ENCODE results near the gene THADA.
"Not testable (repeated sequence)": the region's sequence is repeated elsewhere in the genome, so short reads cannot be mapped to it uniquely, and the experiment has no call there.

THADA gene

GRCh38 chr2:43405829-43406228 lies 190.0 kb downstream of the THADA start:
- no peak for DNase-seq

- no peak for DNase-seq
These were observed 193.3 kb downstream of the THADA start for GRCh38 chr2:43402452-43402937.

GRCh38 chr2:43402002-43402401 lies 193.8 kb downstream of the THADA start:
- no peak for DNase-seq

- no peak for DNase-seq
These were observed 195.3 kb downstream of the THADA start for GRCh38 chr2:43400508-43400907.

GRCh38 chr2:43399515-43400264 lies 196.1 kb downstream of the THADA start:
- no peak for DNase-seq

GRCh38 chr2:43399098-43399497 lies 196.7 kb downstream of the THADA start:
- DNase-seq = no peak

- no peak for DNase-seq
These were observed 198.0 kb downstream of the THADA start for GRCh38 chr2:43397821-43398220.

GRCh38 chr2:43397411-43397810 lies 198.4 kb downstream of the THADA start:
- no peak for DNase-seq

- DNase-seq = not testable (repeated sequence)
These were observed 199.5 kb downstream of the THADA start for GRCh38 chr2:43396344-43396743.

GRCh38 chr2:43393918-43394317 lies 201.9 kb downstream of the THADA start:
- no peak for DNase-seq

- no peak for DNase-seq
These were observed 204.0 kb downstream of the THADA start for GRCh38 chr2:43391878-43392215.

- DNase-seq = no peak
These were observed 204.5 kb downstream of the THADA start for GRCh38 chr2:43391201-43391877.

- DNase-seq = no peak
These were observed 206.0 kb downstream of the THADA start for GRCh38 chr2:43389581-43390466.

GRCh38 chr2:43388371-43388770 lies 207.5 kb downstream of the THADA start:
- no peak for DNase-seq

- DNase-seq = no peak
These were observed 208.5 kb downstream of the THADA start for GRCh38 chr2:43387092-43388062.

GRCh38 chr2:43386679-43387078 lies 209.2 kb downstream of the THADA start:
- not testable (repeated sequence) for DNase-seq

- DNase-seq = no peak
These were observed 211.7 kb downstream of the THADA start for GRCh38 chr2:43384143-43384542.

GRCh38 chr2:43383533-43383932 lies 212.3 kb downstream of the THADA start:
- DNase-seq = no peak

- DNase-seq = no peak
These were observed 216.3 kb downstream of the THADA start for GRCh38 chr2:43379494-43379893.

GRCh38 chr2:43377327-43377726 lies 218.5 kb downstream of the THADA start:
- DNase-seq = no peak

- DNase-seq = no peak
These were observed 219.2 kb downstream of the THADA start for GRCh38 chr2:43376523-43377198.

Data from stimulated activated CD4-positive, alpha-beta T cell treated with anti-CD3 and anti-CD28 coated beads, Interleukin-12 subunit alpha, Interleukin-12 subunit beta, amount 100 ng/mL, for 4 hours (primary cell).